ENCODE measurements around the gene WDR5B.
A peak's percentile ranks its signal among the peaks of the same experiment; 100 is the strongest.
"Not testable (repeated sequence)": the region's sequence is repeated elsewhere in the genome, so short reads cannot be mapped to it uniquely, and the experiment has no call there.

Gene WDR5B
- long read RNA-seq, donor 1, transcript WDR5B-201 (1 exons, 3,720 nt) = major isoform, 18 of 18 reads
- long read RNA-seq, donor 1, partial matches to known transcripts = 0 of 18 reads
- long read RNA-seq, donor 1, other reads (novel, unspliced or antisense) = 0 of 18 reads
- long read RNA-seq, donor 2, transcript WDR5B-201 (1 exons, 3,720 nt) = major isoform, 12 of 12 reads
- long read RNA-seq, donor 2, partial matches to known transcripts = 0 of 12 reads
- long read RNA-seq, donor 2, other reads (novel, unspliced or antisense) = 0 of 12 reads
- long read RNA-seq, donor 3, transcript WDR5B-201 (1 exons, 3,720 nt) = major isoform, 13 of 13 reads
- long read RNA-seq, donor 3, partial matches to known transcripts = 0 of 13 reads
- long read RNA-seq, donor 3, other reads (novel, unspliced or antisense) = 0 of 13 reads
- long read RNA-seq, donor 4, transcript WDR5B-201 (1 exons, 3,720 nt) = major isoform, 15 of 15 reads
- long read RNA-seq, donor 4, partial matches to known transcripts = 0 of 15 reads
- long read RNA-seq, donor 4, other reads (novel, unspliced or antisense) = 0 of 15 reads
- long read RNA-seq, donor 5, transcript WDR5B-201 (1 exons, 3,720 nt) = major isoform, 19 of 19 reads
- long read RNA-seq, donor 5, partial matches to known transcripts = 0 of 19 reads
- long read RNA-seq, donor 5, other reads (novel, unspliced or antisense) = 0 of 19 reads
- long read RNA-seq, donor 6, transcript WDR5B-201 (1 exons, 3,720 nt) = major isoform, 10 of 10 reads
- long read RNA-seq, donor 6, partial matches to known transcripts = 0 of 10 reads
- long read RNA-seq, donor 6, other reads (novel, unspliced or antisense) = 0 of 10 reads
- long read RNA-seq, donor 7, transcript WDR5B-201 (1 exons, 3,720 nt) = major isoform, 15 of 15 reads
- long read RNA-seq, donor 7, partial matches to known transcripts = 0 of 15 reads
- long read RNA-seq, donor 7, other reads (novel, unspliced or antisense) = 0 of 15 reads
- long read RNA-seq, donor 8, transcript WDR5B-201 (1 exons, 3,720 nt) = major isoform, 8 of 8 reads
- long read RNA-seq, donor 8, partial matches to known transcripts = 0 of 8 reads
- long read RNA-seq, donor 8, other reads (novel, unspliced or antisense) = 0 of 8 reads

GRCh38 chr3:122415762-122416654, at the start of gene WDR5B:
WDR5B (minus strand) TSS chr3:122416062; CDS start chr3:122415528, 534 bp downstream.
- DNase-seq = peak; percentile 96

GRCh38 chr3:122464659-122465058, 48.8 kb upstream of the WDR5B start:
- no peak for DNase-seq

GRCh38 chr3:122462406-122462805, 46.5 kb upstream of the WDR5B start:
- DNase-seq = no peak

- no peak for DNase-seq
Observed at GRCh38 chr3:122461806-122462205, 45.9 kb upstream of the WDR5B start.

GRCh38 chr3:122458992-122459391, 43.1 kb upstream of the WDR5B start:
- no peak for DNase-seq

- DNase-seq = no peak
Observed at GRCh38 chr3:122457706-122458105, 41.8 kb upstream of the WDR5B start.

GRCh38 chr3:122456074-122456473, 40.2 kb upstream of the WDR5B start:
- no peak for DNase-seq

GRCh38 chr3:122451371-122451770, 35.5 kb upstream of the WDR5B start:
- DNase-seq = no peak

GRCh38 chr3:122448218-122448617, 32.4 kb upstream of the WDR5B start:
- DNase-seq = not testable (repeated sequence)

- not testable (repeated sequence) for DNase-seq
Observed at GRCh38 chr3:122444491-122444887, 28.6 kb upstream of the WDR5B start.

GRCh38 chr3:122443762-122444490, 28.1 kb upstream of the WDR5B start:
- DNase-seq = not testable (repeated sequence)

- DNase-seq = no peak
Observed at GRCh38 chr3:122443090-122443489, 27.2 kb upstream of the WDR5B start.

- no peak for DNase-seq
Observed at GRCh38 chr3:122435950-122436349, 20.1 kb upstream of the WDR5B start.

- DNase-seq = no peak
Observed at GRCh38 chr3:122430371-122430770, 14.5 kb upstream of the WDR5B start.

- DNase-seq = no peak
Observed at GRCh38 chr3:122427857-122428471, 12.1 kb upstream of the WDR5B start.

- DNase-seq = no peak
Observed at GRCh38 chr3:122421836-122422235, 6.0 kb upstream of the WDR5B start.

GRCh38 chr3:122421101-122421500, 5.2 kb upstream of the WDR5B start:
- no peak for DNase-seq

- DNase-seq = peak; percentile 39
Observed at GRCh38 chr3:122416966-122417365, 1.1 kb upstream of the WDR5B start.

- DNase-seq = no peak
Observed at GRCh38 chr3:122415104-122415744, 638 bp downstream of the WDR5B start.

- no peak for DNase-seq
Observed at GRCh38 chr3:122414391-122414790, 1.5 kb downstream of the WDR5B start.
